OCI-LY3 (cell line): ENCODE measurements around the gene APLF.
"Not testable (repeated sequence)": the region's sequence is repeated elsewhere in the genome, so short reads cannot be mapped to it uniquely, and the experiment has no call there.

Experiments used
- H2AFZ ChIP-seq: fragments of 200-600, 300-600 bp; shearing (Covaris generic); 2 replicates; pipeline ENCODE4 v1.6.0; 2014; ENCODE audit warnings: antibody characterized with exemption, low read depth, low read length
- H3K27ac ChIP-seq: fragments of 200-600, 300-600 bp; sonication (generic); 2 replicates; pipeline ENCODE4 v1.5.1; 2014; ENCODE audit warnings: mild to moderate bottlenecking, low read length, moderate library complexity, mixed read lengths
- H3K27me3 ChIP-seq: fragments of 200-600, 300-600 bp; sonication (generic); 2 replicates; pipeline ENCODE4 v1.6.1; 2014; ENCODE audit warnings: low read depth, low read length, mixed read lengths
- H3K36me3 ChIP-seq: fragments of 200-600, 300-600 bp; sonication (generic); replicated peaks from 2 replicates; pipeline ENCODE3; 2014; ENCODE audit warnings: low read depth, low read length, mixed read lengths
- H3K4me1 ChIP-seq: fragments of 300-600, 200-600 bp; sonication (generic); 2 replicates; pipeline ENCODE4 v1.6.1; 2014; ENCODE audit warnings: low read length, mixed read lengths
- H3K4me2 ChIP-seq: fragments of 200-600, 300-600 bp; sonication (generic); 2 replicates; pipeline ENCODE4 v1.6.1; 2014; ENCODE audit warnings: low read length, mixed read lengths
- H3K4me3 ChIP-seq: fragments of 300-600, 200-600 bp; sonication (generic); 2 replicates; pipeline ENCODE4 v1.5.1; 2014; ENCODE audit warnings: antibody characterized with exemption, mild to moderate bottlenecking, low read length, moderate library complexity
- H3K79me2 ChIP-seq: fragments of 300-600, 200-600 bp; shearing (Covaris generic); 2 replicates; pipeline ENCODE4 v1.6.1; 2014; ENCODE audit warnings: mild to moderate bottlenecking, low read length, mixed read lengths
- H3K9ac ChIP-seq: fragments of 300-600, 200-600 bp; shearing (Covaris generic); 2 replicates; pipeline ENCODE4 v1.6.0; 2014; ENCODE audit warnings: mild to moderate bottlenecking, low read length, moderate library complexity
- H3K9me3 ChIP-seq: fragments of 200-600, 300-600 bp; shearing (Covaris generic); 2 replicates; pipeline ENCODE4 v1.6.1; 2014; ENCODE audit warnings: low read length, mixed read lengths; ENCODE audit not compliant: insufficient read depth
- H4K20me1 ChIP-seq: fragments of 200-600, 300-600 bp; sonication (generic); 2 replicates; pipeline ENCODE4 v1.6.1; 2016; ENCODE audit warnings: low read length, mixed read lengths; ENCODE audit not compliant: insufficient read depth
- EZH2phosphoT487 ChIP-seq: fragments of 200-600 bp; shearing (Covaris generic); IDR thresholded peaks from 2 replicates; pipeline ENCODE4 v1.6.1; 2018; ENCODE audit warnings: antibody characterized with exemption, mixed run types, low read depth
- TF ChIP-seq, protein P1 (sequence below): fragments of 200-600, 300-600 bp; sonication (generic); IDR thresholded peaks from 2 replicates; pipeline ENCODE4 v1.5.1; 2014; ENCODE audit warnings: antibody characterized with exemption, low read length, low read depth

Gene APLF

DNA sequence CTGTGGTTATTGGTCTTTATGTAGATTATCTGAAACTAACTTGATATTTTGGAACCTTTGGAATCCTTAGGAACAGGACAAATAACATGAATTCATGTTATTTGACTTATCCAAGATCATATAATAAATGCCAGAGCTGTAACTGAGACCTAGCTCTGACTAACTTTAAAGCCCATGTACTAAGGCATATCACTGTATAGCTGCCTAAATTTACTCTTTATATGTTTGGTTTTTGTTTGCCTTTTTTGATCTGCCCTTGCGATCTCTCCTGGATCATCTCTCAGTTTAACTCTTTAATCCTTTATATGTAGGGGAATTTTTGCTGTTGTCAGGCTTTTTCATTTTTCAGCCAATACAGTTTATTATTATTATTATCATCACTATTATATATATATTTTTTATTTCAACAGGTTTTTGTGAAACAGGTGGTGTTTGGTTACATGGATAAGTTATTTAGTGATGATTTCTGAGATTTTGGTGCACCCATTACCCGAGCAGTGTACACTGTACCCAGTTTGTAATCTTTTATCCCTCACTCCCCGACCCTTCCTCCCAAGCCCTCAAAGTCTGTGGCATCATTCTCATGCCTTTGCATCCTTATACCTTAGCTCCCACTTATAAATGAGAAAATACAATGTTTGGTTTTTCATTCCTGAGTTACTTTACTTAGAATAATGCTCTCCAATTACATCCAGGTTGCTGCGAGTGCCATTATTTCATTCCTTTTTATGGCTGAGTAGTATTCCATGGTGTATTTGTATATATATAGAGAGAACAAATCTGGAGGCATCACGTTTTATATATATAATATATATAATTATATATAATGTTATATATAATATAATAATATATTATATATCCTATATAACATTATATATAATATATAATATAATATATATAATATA is 48.9 kb downstream of the APLF start:
- Histone ChIP-seq H3K4me2 (no peak overlapping the region), H3K36me3 (no peaks in the 10 kb centered on the region), H3K4me1 (no peaks in the 10 kb centered on the region), H3K79me2 (no peaks in the 10 kb centered on the region), H3K9me3 (no peaks in the 10 kb centered on the region), H3K4me3 (no peak overlapping the region), H4K20me1 (no peaks in the 10 kb centered on the region), H3K9ac (no peak overlapping the region), H3K27ac (no peak overlapping the region), H3K27me3 (no peaks in the 10 kb centered on the region), H2AFZ (no peak overlapping the region)
- no peak for TF ChIP-seq EZH2phosphoT487
- TF ChIP-seq, protein P1, sequence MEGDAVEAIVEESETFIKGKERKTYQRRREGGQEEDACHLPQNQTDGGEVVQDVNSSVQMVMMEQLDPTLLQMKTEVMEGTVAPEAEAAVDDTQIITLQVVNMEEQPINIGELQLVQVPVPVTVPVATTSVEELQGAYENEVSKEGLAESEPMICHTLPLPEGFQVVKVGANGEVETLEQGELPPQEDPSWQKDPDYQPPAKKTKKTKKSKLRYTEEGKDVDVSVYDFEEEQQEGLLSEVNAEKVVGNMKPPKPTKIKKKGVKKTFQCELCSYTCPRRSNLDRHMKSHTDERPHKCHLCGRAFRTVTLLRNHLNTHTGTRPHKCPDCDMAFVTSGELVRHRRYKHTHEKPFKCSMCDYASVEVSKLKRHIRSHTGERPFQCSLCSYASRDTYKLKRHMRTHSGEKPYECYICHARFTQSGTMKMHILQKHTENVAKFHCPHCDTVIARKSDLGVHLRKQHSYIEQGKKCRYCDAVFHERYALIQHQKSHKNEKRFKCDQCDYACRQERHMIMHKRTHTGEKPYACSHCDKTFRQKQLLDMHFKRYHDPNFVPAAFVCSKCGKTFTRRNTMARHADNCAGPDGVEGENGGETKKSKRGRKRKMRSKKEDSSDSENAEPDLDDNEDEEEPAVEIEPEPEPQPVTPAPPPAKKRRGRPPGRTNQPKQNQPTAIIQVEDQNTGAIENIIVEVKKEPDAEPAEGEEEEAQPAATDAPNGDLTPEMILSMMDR: no peak

DNA sequence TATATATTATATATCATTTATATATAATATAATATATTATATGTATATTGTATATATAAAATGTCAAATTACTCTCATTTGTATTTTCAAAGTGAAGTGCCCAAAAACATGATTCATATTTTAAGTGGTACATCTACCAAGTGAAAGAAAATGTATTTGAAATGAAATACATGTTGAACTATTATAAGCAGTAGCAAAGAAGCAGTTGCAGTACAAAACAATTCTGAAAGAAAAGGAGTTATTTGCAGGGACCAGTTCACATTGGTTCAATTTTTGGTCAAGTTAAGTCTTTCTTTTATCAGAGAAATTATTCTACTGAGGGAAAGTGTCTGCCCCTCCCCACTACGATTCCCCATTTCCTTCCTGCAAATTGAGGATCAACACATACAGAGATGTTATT is 51.9 kb downstream of the APLF start:
- no peak overlapping the region for H3K9ac ChIP-seq
- TF ChIP-seq EZH2phosphoT487: no peak
- TF ChIP-seq, protein P1: no peak
- no peak overlapping the region for H2AFZ ChIP-seq
- H3K4me1 ChIP-seq: no peaks in the 10 kb centered on the region
- H3K79me2 ChIP-seq: no peaks in the 10 kb centered on the region
- H3K36me3 ChIP-seq: no peaks in the 10 kb centered on the region
- no peaks in the 10 kb centered on the region for H4K20me1 ChIP-seq
- no peak overlapping the region for H3K27ac ChIP-seq
- H3K4me2 ChIP-seq: no peak overlapping the region
- H3K27me3 ChIP-seq: no peaks in the 10 kb centered on the region
- H3K9me3 ChIP-seq: no peaks in the 10 kb centered on the region
- H3K4me3 ChIP-seq: no peak overlapping the region

DNA sequence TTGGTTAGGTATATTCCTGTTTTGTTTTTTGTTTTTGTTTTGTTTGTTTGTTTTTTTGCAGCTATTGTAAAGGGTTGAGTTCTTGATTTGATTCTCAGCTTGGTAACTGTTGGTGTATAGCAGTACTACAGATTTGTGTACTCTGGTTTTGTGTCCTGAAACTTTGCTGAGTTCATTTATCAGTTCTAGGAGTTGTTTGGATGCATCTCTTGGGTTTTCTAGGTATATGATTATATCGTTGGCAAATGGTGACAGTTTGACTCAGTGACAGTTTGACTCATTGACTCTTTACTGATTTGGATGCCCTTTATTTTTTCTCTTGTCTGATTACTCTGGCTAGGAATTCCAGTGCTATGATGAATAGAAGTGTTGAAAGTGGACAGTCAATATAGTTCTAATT is 53.7 kb downstream of the APLF start:
- no peak overlapping the region for H3K4me2 ChIP-seq
- H3K9ac ChIP-seq: no peak overlapping the region
- no peaks in the 10 kb centered on the region for H4K20me1 ChIP-seq
- no peaks in the 10 kb centered on the region for H3K4me1 ChIP-seq
- no peak overlapping the region for H2AFZ ChIP-seq
- no peak overlapping the region for H3K27ac ChIP-seq
- no peaks in the 10 kb centered on the region for H3K27me3 ChIP-seq
- no peaks in the 10 kb centered on the region for H3K9me3 ChIP-seq
- no peak overlapping the region for H3K4me3 ChIP-seq
- no peaks in the 10 kb centered on the region for H3K36me3 ChIP-seq
- TF ChIP-seq, protein P1: no peak
- TF ChIP-seq EZH2phosphoT487: no peak
- no peaks in the 10 kb centered on the region for H3K79me2 ChIP-seq

DNA sequence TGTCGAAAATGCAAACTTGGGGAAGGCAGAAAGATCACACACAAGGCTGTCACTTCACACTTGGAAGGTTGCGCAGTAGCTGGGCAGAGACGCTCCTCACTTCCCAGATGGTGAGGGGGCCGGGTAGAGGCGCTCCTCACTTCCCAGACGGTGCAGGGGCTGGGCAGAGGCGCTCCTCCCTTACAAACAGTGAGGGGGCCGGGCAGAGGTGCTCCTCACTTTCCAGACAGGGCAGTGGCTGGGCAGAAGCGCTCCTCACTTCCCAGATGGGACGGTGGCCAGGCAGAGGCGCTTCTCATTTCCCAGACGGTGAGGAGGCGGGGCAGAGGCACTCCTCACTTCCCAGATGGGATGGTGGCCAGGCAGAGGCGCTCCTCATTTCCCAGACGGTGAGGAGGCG is 59.6 kb downstream of the APLF start:
- H3K27ac ChIP-seq, H3K4me2 ChIP-seq, H3K9me3 ChIP-seq, H3K36me3 ChIP-seq, H3K79me2 ChIP-seq, H3K9ac ChIP-seq, H4K20me1 ChIP-seq, H3K4me1 ChIP-seq, H3K4me3 ChIP-seq, H2AFZ ChIP-seq, H3K27me3 ChIP-seq: not testable (repeated sequence)

DNA sequence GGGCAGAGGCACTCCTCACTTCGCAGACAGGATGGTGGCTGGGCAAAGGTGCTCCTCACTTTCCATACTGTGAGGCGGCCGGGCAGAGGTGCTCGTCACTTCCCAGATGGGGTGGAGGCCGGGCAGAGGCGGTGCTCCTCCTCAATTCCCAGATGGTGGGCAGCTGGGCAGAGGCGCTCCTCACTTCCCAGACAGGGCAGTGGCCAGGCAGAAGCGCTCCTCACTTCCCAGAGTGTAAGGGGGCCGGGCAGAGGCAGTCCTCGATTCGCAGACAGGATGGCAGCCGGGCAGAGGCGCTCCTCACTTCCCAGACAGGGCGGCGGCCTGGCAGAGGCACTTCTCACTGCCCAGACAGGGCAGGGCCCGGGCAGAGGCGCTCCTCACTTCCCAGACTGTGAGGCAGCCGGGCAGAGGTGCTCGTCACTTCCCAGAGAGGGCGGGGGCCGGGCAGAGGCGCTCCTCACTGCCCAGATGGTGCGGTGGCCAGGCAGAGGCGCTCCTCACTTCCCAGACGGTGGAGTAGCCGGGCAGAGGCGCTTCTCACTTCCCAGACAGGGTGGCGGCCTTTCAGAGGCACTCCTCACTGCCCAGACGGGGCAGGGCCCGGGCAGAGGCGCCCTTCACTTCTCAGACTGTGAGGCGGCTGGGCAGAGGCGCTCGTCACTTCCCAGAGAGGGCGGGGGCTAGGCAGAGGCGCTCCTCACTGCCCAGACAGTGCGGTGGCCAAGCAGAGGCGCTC is 60.1 kb downstream of the APLF start:
- not testable (repeated sequence) for H3K27ac ChIP-seq, H3K9me3 ChIP-seq, H3K36me3 ChIP-seq, H3K4me2 ChIP-seq, H3K79me2 ChIP-seq, H3K4me1 ChIP-seq, H2AFZ ChIP-seq, H3K9ac ChIP-seq, H3K27me3 ChIP-seq, H3K4me3 ChIP-seq, H4K20me1 ChIP-seq

DNA sequence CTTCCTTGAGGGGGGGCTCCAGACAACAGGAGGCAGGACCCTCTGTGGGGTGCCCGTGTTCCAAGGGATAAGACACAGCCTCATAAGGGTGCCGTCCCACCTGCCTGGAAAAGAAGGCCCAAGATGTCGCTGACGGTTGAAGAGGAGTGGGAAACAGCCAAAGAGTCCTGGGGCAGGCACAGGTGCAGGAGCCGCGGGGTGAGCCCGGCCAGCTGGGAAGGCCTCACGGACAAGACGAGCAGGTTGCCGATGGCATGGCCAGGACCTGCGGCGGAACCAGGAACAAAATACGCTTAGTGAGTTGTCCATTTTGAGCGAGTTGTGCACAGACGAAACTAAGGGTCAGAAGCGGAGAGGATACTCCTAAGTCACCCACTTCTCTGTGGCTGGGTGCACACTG is 61.8 kb downstream of the APLF start:
- H3K4me3 ChIP-seq, H3K9me3 ChIP-seq, H4K20me1 ChIP-seq, H3K36me3 ChIP-seq, H3K4me1 ChIP-seq, H2AFZ ChIP-seq, H3K27ac ChIP-seq, H3K9ac ChIP-seq, H3K4me2 ChIP-seq, H3K79me2 ChIP-seq, H3K27me3 ChIP-seq: not testable (repeated sequence)

DNA sequence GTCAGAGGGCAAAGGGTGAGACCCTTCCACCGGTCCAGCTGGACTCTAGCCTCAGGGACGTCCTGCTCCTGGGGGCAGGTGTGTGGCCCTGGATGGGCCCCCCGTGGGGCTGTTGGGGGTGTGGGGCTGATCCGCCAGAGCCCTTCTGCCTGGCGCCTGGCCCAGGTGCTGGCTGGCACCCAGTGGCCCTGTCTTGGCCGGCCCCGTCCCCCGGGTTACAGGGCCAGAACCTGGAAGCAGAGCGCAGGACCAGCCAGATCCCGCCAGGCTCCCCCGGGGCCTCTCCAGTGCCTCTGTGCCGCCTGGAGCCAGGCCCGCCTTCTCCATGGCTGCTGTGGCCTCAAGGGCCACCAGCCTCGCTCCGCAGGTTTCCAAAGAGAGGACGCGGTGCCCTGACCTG is 62.3 kb downstream of the APLF start:
- H3K4me1 ChIP-seq, H3K27me3 ChIP-seq, H4K20me1 ChIP-seq, H3K36me3 ChIP-seq, H3K79me2 ChIP-seq, H3K4me2 ChIP-seq, H3K9me3 ChIP-seq, H3K27ac ChIP-seq, H3K4me3 ChIP-seq, H3K9ac ChIP-seq, H2AFZ ChIP-seq: not testable (repeated sequence)
